SU-DHL-6 (cell line): ENCODE results near the gene HSD3B2.

ENCODE experiments used
- H2AFZ ChIP-seq: fragments of 200-600 bp; sonication (generic); 2 replicates; pipeline ENCODE4 v1.6.1; 2014; ENCODE audit warnings: low read depth, mild to moderate bottlenecking, moderate library complexity, mixed read lengths, antibody characterized with exemption, low read length; ENCODE audit not compliant: severe bottlenecking
- H3F3A ChIP-seq: fragments of 200-600 bp; shearing (Covaris generic); 2 replicates; pipeline ENCODE4 v1.6.0; 2016; ENCODE audit warnings: antibody characterized with exemption, mild to moderate bottlenecking; ENCODE audit not compliant: insufficient read depth
- H3K27ac ChIP-seq: fragments of 200-600 bp; sonication (generic); 2 replicates; pipeline ENCODE4 v1.5.1; 2016; ENCODE audit warnings: low read depth, mild to moderate bottlenecking, low read length, moderate library complexity, mixed read lengths
- H3K27me3 ChIP-seq: fragments of 200-600 bp; sonication (generic), shearing (Covaris generic); 2 replicates; pipeline ENCODE4 v1.6.0; 2014; ENCODE audit warnings: mild to moderate bottlenecking, low read length
- H3K36me3 ChIP-seq: fragments of 200-600 bp; sonication (generic); 2 replicates; pipeline ENCODE4 v1.6.1; 2014; ENCODE audit warnings: mild to moderate bottlenecking, low read length, mixed read lengths
- H3K4me2 ChIP-seq: fragments of 300-600, 200-600 bp; shearing (Covaris generic), sonication (generic); 2 replicates; pipeline ENCODE4 v1.6.0; 2014; ENCODE audit warnings: low read length, low read depth, mild to moderate bottlenecking; ENCODE audit not compliant: poor library complexity, severe bottlenecking
- H3K4me3 ChIP-seq: fragments of 200-600 bp; sonication (generic); 2 replicates; pipeline ENCODE4 v1.5.1; 2014; ENCODE audit warnings: antibody characterized with exemption, low read length, mild to moderate bottlenecking, mixed read lengths; ENCODE audit not compliant: insufficient read depth, poor library complexity, severe bottlenecking
- H3K79me2 ChIP-seq: fragments of 200-600 bp; sonication (generic); 2 replicates; pipeline ENCODE4 v1.6.1; 2014; ENCODE audit warnings: mild to moderate bottlenecking, low read length, moderate library complexity; ENCODE audit not compliant: insufficient read depth
- H3K9ac ChIP-seq: fragments of 200-600 bp; sonication (generic); 2 replicates; pipeline ENCODE4 v1.7.0; 2014; ENCODE audit warnings: mild to moderate bottlenecking, low read length
- H3K9me2 ChIP-seq: fragments of 200-600 bp; sonication (generic); replicated peaks from 2 replicates; pipeline ENCODE4 v1.6.1; 2014; ENCODE audit warnings: low read length; ENCODE audit not compliant: insufficient read depth
- H3K9me3 ChIP-seq: fragments of 200-600 bp; sonication (generic); 2 replicates; pipeline ENCODE4 v1.6.1; 2014; ENCODE audit warnings: low read length, mixed read lengths; ENCODE audit not compliant: insufficient read depth
- H4K20me1 ChIP-seq: fragments of 200-600 bp; sonication (generic); 2 replicates; pipeline ENCODE4 v1.6.1; 2014; ENCODE audit warnings: low read depth, mild to moderate bottlenecking, antibody characterized with exemption, low read length, moderate library complexity, mixed read lengths
- EZH2phosphoT487 ChIP-seq: fragments of 200-600 bp; sonication (generic), shearing (Covaris generic); conservative IDR thresholded peaks from 2 replicates; pipeline ENCODE4 v1.6.1; 2018; ENCODE audit warnings: mild to moderate bottlenecking, antibody characterized with exemption, low read length, moderate library complexity, mixed read lengths
- TF ChIP-seq, protein P1 (sequence below): fragments of 200-600 bp; sonication (generic); IDR thresholded peaks from one replicate; pipeline ENCODE4 v1.5.1; 2017; ENCODE audit warnings: antibody characterized with exemption, mild to moderate bottlenecking, low read length, moderate library complexity; ENCODE audit not compliant: insufficient read depth, poor library complexity, severe bottlenecking

HSD3B2 gene

DNA sequence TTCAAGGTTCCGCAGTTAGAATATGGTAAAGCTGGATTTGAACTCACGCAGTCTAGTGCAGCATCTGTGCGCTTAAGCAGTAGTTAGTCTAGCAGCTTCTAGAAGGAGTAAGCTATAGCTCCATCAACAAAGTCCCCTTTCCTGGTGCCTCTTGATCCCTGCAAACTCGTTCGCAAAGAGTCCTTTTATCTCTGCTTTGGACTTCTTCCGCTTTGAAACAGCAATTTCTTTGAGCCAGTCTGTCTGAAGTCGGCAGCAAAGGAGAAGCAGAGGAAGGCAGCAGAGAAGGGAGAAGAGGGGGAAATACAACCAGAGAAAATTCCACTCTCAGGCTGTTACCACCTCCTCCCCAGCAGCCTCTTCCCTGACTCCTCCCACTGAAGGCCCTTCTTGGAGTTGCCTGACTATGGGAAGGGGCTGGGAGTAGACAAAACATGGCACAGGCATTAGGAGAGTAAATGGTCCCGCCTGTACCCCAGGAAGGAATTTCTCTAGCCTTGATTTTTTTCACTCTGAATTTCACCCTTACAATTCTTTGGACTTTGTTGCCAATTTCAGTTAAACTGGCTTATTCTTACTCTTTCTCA, 25.9 kb downstream of the HSD3B2 start:
- Histone ChIP-seq H3K9me3 (no peaks in the 10 kb centered on the region), H3F3A (no peaks in the 10 kb centered on the region), H2AFZ (no peak overlapping the region), H4K20me1 (no peaks in the 10 kb centered on the region), H3K36me3 (no peaks in the 10 kb centered on the region), H3K9me2 (no peaks in the 10 kb centered on the region), H3K27me3 (no peaks in the 10 kb centered on the region), H3K79me2 (no peaks in the 10 kb centered on the region), H3K4me2 (no peak overlapping the region), H3K27ac (no peak overlapping the region), H3K4me3 (no peak overlapping the region), H3K9ac (no peak overlapping the region)
- TF ChIP-seq EZH2phosphoT487: no peak
- TF ChIP-seq, protein P1, sequence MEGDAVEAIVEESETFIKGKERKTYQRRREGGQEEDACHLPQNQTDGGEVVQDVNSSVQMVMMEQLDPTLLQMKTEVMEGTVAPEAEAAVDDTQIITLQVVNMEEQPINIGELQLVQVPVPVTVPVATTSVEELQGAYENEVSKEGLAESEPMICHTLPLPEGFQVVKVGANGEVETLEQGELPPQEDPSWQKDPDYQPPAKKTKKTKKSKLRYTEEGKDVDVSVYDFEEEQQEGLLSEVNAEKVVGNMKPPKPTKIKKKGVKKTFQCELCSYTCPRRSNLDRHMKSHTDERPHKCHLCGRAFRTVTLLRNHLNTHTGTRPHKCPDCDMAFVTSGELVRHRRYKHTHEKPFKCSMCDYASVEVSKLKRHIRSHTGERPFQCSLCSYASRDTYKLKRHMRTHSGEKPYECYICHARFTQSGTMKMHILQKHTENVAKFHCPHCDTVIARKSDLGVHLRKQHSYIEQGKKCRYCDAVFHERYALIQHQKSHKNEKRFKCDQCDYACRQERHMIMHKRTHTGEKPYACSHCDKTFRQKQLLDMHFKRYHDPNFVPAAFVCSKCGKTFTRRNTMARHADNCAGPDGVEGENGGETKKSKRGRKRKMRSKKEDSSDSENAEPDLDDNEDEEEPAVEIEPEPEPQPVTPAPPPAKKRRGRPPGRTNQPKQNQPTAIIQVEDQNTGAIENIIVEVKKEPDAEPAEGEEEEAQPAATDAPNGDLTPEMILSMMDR: no peak

DNA sequence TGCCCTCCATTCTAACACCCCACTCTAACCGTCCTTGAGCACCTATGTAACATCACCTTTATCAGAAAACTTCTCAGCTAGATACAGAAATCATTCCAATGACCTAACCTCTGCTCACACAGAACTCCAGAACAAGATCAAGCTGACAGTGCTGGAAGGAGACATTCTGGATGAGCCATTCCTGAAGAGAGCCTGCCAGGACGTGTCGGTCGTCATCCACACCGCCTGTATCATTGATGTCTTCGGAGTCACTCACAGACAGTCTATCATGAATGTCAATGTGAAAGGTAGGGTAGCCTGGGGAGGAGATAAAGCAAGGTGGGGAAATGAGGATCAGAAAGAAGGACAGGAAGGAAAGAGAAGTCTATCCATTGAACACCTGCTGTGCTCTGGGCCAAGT, 27.8 kb downstream of the HSD3B2 start:
- H3K9me2 ChIP-seq: no peaks in the 10 kb centered on the region
- H3K27me3 ChIP-seq: no peaks in the 10 kb centered on the region
- H3K4me2 ChIP-seq: no peak overlapping the region
- no peaks in the 10 kb centered on the region for H3F3A ChIP-seq
- no peak overlapping the region for H3K4me3 ChIP-seq
- H3K9ac ChIP-seq: no peak overlapping the region
- H3K36me3 ChIP-seq: no peaks in the 10 kb centered on the region
- H4K20me1 ChIP-seq: no peaks in the 10 kb centered on the region
- no peak for TF ChIP-seq EZH2phosphoT487
- TF ChIP-seq, protein P1: no peak
- H2AFZ ChIP-seq: no peak overlapping the region
- no peaks in the 10 kb centered on the region for H3K9me3 ChIP-seq
- no peaks in the 10 kb centered on the region for H3K79me2 ChIP-seq
- no peak overlapping the region for H3K27ac ChIP-seq

DNA sequence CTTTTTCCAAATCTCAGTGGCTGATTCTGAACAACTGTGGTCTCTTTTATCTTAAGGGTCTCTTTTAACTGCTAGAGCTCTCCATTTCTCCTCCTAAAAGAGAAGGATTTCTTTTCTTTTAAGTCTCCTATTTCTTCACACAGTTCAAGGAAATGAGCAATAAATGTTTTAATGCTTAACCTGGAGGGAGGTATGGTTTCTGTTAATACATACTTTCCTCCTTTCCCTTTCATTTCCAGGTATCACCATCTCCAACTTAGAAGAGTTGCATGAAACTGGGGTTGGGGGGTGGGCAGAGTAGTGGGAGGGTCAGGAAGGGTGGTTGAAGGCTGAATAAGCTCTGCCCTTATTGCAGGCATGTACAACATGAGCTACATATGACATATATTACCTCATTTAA, 31.4 kb downstream of the HSD3B2 start:
- Histone ChIP-seq H3K27me3 (no peaks in the 10 kb centered on the region), H3K27ac (no peak overlapping the region), H4K20me1 (no peaks in the 10 kb centered on the region), H3K79me2 (no peaks in the 10 kb centered on the region), H3F3A (no peaks in the 10 kb centered on the region), H3K9me3 (no peaks in the 10 kb centered on the region), H3K9me2 (no peaks in the 10 kb centered on the region), H3K36me3 (no peaks in the 10 kb centered on the region), H3K4me2 (no peak overlapping the region), H2AFZ (no peak overlapping the region), H3K4me3 (no peak overlapping the region), H3K9ac (no peak overlapping the region)
- no peak for TF ChIP-seq EZH2phosphoT487
- TF ChIP-seq, protein P1: no peak
